T-cell (primary cell): ENCODE data around the gene TCF20. TPM values are rescaled to one million over a fixed set of nuclear protein-coding genes. Genes with fewer than 3 reads are reported as not detected.

Experiments
- ATAC-seq, 4 experiments: fragments of 200-7000 bp in 3 of 4; fragments of 150-1000 bp in 1 of 4; cut with Tn5 transposase; replicated peaks in 1 of 4; 1 replicate in 3 of 4; 2 replicates in 1 of 4; pipeline ENCODE4 v1.10.0; 2021; ENCODE audit warnings: moderate library complexity in 3 of 4, mild to moderate bottlenecking in 2 of 4, moderate number of reproducible peaks in 1 of 4
- CTCF ChIA-PET, 2 donors: fragments of 300-600 bp; sonication (Branson Sonifier 250); formaldehyde crosslinking; loops; one replicate each; lab custom pipeline; 2022; ENCODE audit warnings: antibody characterized with exemption in 2 of 2; lab: Charles Lee
- POLR2A ChIA-PET, 2 donors: fragments of 300-600 bp; sonication (Branson Sonifier 250); formaldehyde crosslinking; loops; one replicate each; lab custom pipeline; 2022; ENCODE audit warnings: antibody characterized with exemption in 2 of 2; lab: Charles Lee
- DNase-seq, 35 experiments: peaks; one replicate each; pipeline versions ENCODE4 v3.0.0 to v3.0.0-alpha.2; 2013 to 2023
- H3K27ac ChIP-seq: one replicate; pipeline ENCODE4 v1.5.1; 2013; ENCODE audit warnings: low read length
- H3K27me3 ChIP-seq, 2 experiments: replicated peaks in 1 of 2; 1 replicate in 1 of 2; 2 replicates in 1 of 2; pipeline versions ENCODE4 v1.6.1 to v1.7.0; 2013; ENCODE audit warnings: low read length in 1 of 2, mixed read lengths in 1 of 2; ENCODE audit not compliant: control insufficient read depth in 2 of 2, insufficient read depth in 2 of 2; ENCODE audit errors: extremely low read depth in 1 of 2
- H3K36me3 ChIP-seq, 2 donors: 1 replicate in 1 of 2; 2 replicates in 1 of 2; pipeline versions ENCODE4 v1.6.1 to v1.7.0; 2013; ENCODE audit warnings: low read length in 1 of 2; ENCODE audit not compliant: control insufficient read depth in 2 of 2, insufficient read depth in 1 of 2; ENCODE audit errors: extremely low read depth in 1 of 2
- H3K4me1 ChIP-seq, 2 experiments: 1 replicate in 1 of 2; 2 replicates in 1 of 2; pipeline versions ENCODE4 v1.6.1 to v1.7.0; 2013; ENCODE audit warnings: low read length in 2 of 2, mixed read lengths in 1 of 2; ENCODE audit not compliant: insufficient read depth in 2 of 2, control insufficient read depth in 1 of 2; ENCODE audit errors: extremely low read depth in 1 of 2
- H3K4me3 ChIP-seq, 2 donors: 1 replicate in 1 of 2; 2 replicates in 1 of 2; pipeline versions ENCODE4 v1.5.1 to v1.7.0; 2013; ENCODE audit warnings: mild to moderate bottlenecking in 2 of 2, low read length in 1 of 2, moderate library complexity in 1 of 2; ENCODE audit not compliant: control insufficient read depth in 1 of 2; ENCODE audit errors: extremely low read depth in 1 of 2
- H3K9me3 ChIP-seq: 2 replicates; pipeline ENCODE4 v1.7.0; 2013
- H3K27ac Mint-ChIP-seq, 2 donors: one replicate each; pipeline ENCODE4 v1.8.0; 2020 to 2021; ENCODE audit warnings: mild to moderate bottlenecking in 2 of 2, mixed read lengths in 2 of 2
- H3K27me3 Mint-ChIP-seq, 2 donors: one replicate each; pipeline ENCODE4 v1.8.0; 2021 to 2022; ENCODE audit warnings: mixed read lengths in 2 of 2
- H3K36me3 Mint-ChIP-seq: one replicate; pipeline ENCODE4 v1.8.0; 2021; ENCODE audit warnings: mixed read lengths
- H3K4me1 Mint-ChIP-seq, 3 donors: one replicate each; pipeline ENCODE4 v1.8.0; 2020 to 2022; ENCODE audit warnings: mixed read lengths in 3 of 3, mild to moderate bottlenecking in 1 of 3
- H3K4me3 Mint-ChIP-seq, 3 donors: one replicate each; pipeline ENCODE4 v1.8.0; 2020 to 2022; ENCODE audit warnings: mild to moderate bottlenecking in 3 of 3, mixed read lengths in 3 of 3, moderate library complexity in 3 of 3
- H3K9me3 Mint-ChIP-seq, 3 donors: one replicate each; pipeline ENCODE4 v1.8.0; 2020 to 2022; ENCODE audit warnings: mixed read lengths in 3 of 3
- WGBS: methylation state at CpG from one replicate; pipeline ENCODE4 v1.1.5; 2013; ENCODE audit warnings: missing lambda C conversion rate; ENCODE audit not compliant: insufficient coverage; 5-methylcytosine and 5-hydroxymethylcytosine counted together
- total RNA-seq, 35 experiments: library from RNA in 6 of 35; stranded (reverse) in 6 of 35; fragments of 120-200 nt in 1 of 35; gene quantifications; one replicate each; pipeline versions ENCODE4 v1.2.1 to v1.2.4 and lab custom pipeline; 2013 to 2026

Gene TCF20
- total RNA-seq, 5 donors from 2014 or later (not counting 1 experiment from before 2014, with no cell fraction given) = 84.2 to 98.8 (median 88.5) TPM

DNA sequence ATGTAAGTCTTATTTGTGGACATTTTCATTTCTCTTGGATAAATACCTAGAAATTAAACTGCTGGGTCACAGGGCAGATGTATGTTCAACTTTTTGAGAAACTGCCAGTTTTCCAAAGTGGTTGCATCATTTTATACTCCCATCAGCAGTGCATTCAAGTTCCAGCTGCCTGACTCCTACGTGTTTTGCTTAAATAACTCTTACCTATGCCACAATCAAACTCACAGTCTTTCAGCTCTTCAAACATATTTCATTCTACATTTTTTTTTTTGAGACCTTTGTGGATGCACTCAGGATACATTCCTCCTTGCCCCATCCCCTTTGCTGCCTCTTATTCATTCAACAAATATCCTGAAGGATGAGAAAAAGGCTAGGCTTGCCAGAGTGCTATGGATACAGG is 9.2 kb downstream of the TCF20 start:
- POLR2A ChIA-PET = no interaction called here
- Histone ChIP-seq H3K27ac (no peak overlapping the region), H3K4me3 (no peak overlapping the region), H3K9me3 (no peaks in the 10 kb centered on the region), H3K27me3 (no peaks in the 10 kb centered on the region), H3K4me1 (peaks cover 32 to 47% of the 10 kb centered on the region in 2 experiments), H3K36me3 (no peaks in the 10 kb centered on the region)
- CTCF ChIA-PET = no interaction called here
- Mint-ChIP-seq H3K27ac (no peak overlapping the region), H3K9me3 (no peaks in the 10 kb centered on the region), H3K4me3 (no peak overlapping the region), H3K36me3 (no peaks in the 10 kb centered on the region), H3K4me1 (peaks cover 96 to 99% (median 96%) of the 10 kb centered on the region in 3 donors), H3K27me3 (no peaks in the 10 kb centered on the region)
- no peak for DNase-seq
- ATAC-seq = no peak
- 86% methylated on average over 1 of the region's 1 CpG for WGBS

- no peaks in the 10 kb centered on the region for H3K27me3 Mint-ChIP-seq
- DNase-seq = no peak
- no peaks in the 10 kb centered on the region for H3K27me3 ChIP-seq
- CTCF ChIA-PET = no interaction called here
- no peaks in the 10 kb centered on the region for H3K36me3 ChIP-seq
- H3K4me3 Mint-ChIP-seq = no peak overlapping the region
- WGBS = 90% methylated on average over 2 of the region's 5 CpGs
- H3K9me3 Mint-ChIP-seq = no peaks in the 10 kb centered on the region
- peaks cover 81 to 86% (median 82%) of the 10 kb centered on the region in 3 donors for H3K4me1 Mint-ChIP-seq
- POLR2A ChIA-PET = no interaction called here
- H3K4me3 ChIP-seq = no peak overlapping the region
- ATAC-seq = no peak
- peaks cover 11% of the 10 kb centered on the region for H3K36me3 Mint-ChIP-seq
- H3K27ac ChIP-seq = no peak overlapping the region
- H3K4me1 ChIP-seq = peaks cover 13 to 49% of the 10 kb centered on the region in 2 experiments
- no peaks in the 10 kb centered on the region for H3K9me3 ChIP-seq
- peak overlapping the region in 1 of 2 donors; percentile 1 for H3K27ac Mint-ChIP-seq
Measured at GRCh38 chr22:42258126-42258525, 12.3 kb downstream of the TCF20 start.

DNA sequence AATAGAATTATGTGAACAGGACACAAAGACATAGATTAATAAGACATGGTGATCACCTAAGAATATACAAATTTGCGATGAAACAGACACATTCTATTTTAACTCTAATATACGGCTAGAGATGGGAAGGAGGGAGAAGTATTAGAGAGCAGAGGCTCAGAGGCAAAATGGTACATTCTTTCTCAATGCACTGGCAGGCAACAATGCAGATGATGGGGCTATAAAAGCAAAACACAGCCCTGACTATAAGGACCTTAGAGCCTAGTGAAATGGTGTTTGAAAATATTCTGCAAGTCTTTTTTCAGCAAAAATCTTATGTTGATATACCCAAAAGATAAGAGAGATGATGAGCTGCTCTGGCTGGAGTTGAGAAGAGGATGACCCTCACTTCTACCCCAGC is 13.1 kb downstream of the TCF20 start:
- H3K4me1 ChIP-seq = peaks cover 10 to 42% of the 10 kb centered on the region in 2 experiments
- H3K27ac ChIP-seq = no peak overlapping the region
- no peak overlapping the region for H3K4me3 Mint-ChIP-seq
- H3K36me3 ChIP-seq = no peaks in the 10 kb centered on the region
- peaks cover 11% of the 10 kb centered on the region for H3K36me3 Mint-ChIP-seq
- H3K4me1 Mint-ChIP-seq = peaks cover 76 to 78% (median 77%) of the 10 kb centered on the region in 3 donors
- no peaks in the 10 kb centered on the region for H3K9me3 ChIP-seq
- no peaks in the 10 kb centered on the region for H3K9me3 Mint-ChIP-seq
- ChIA-PET POLR2A (no interaction called here), CTCF (no interaction called here)
- ATAC-seq (no peak), DNase-seq (no peak)
- H3K4me3 ChIP-seq = no peak overlapping the region
- peak overlapping the region in 1 of 2 donors; percentile 29 for H3K27ac Mint-ChIP-seq
- no peaks in the 10 kb centered on the region for H3K27me3 ChIP-seq
- H3K27me3 Mint-ChIP-seq = no peaks in the 10 kb centered on the region
- no CpG with 5 or more reads among the region's 2 CpGs for WGBS

DNA sequence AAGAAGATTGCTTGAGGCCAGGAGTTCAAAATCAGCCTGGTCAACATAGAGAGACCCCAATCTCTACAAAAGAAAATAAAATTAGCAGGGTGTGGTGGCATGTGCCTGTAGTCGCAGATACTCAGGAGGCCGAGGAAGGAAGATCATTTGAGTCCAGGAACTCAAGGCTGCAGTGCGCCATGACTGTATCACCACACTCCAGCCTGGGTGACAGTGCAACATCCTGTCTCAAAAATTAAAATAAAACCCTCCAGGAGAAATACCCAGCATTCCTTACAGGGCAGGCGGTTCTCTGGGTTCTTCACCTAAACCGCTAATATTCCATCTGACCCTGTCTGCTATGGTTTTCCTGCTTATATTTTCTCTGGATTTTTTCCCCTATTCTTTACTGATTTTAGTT is 13.5 kb downstream of the TCF20 start:
- H3K4me1 ChIP-seq = peaks cover 10 to 41% of the 10 kb centered on the region in 2 experiments
- Mint-ChIP-seq H3K4me3 (peak overlapping the region in 1 of 3 donors; percentile 15), H3K4me1 (peaks cover 71 to 74% (median 72%) of the 10 kb centered on the region in 3 donors), H3K9me3 (no peaks in the 10 kb centered on the region), H3K36me3 (peaks cover 11% of the 10 kb centered on the region), H3K27me3 (no peaks in the 10 kb centered on the region), H3K27ac (peak overlapping the region in 1 of 2 donors; percentile 29)
- ChIA-PET CTCF (no interaction called here), POLR2A (no interaction called here)
- no peak overlapping the region for H3K27ac ChIP-seq
- no peaks in the 10 kb centered on the region for H3K27me3 ChIP-seq
- ATAC-seq (peak in 3 of 4 experiments; percentile 50 to 56 (median 54)), DNase-seq (peak in 1 of 35 experiments; percentile 6)
- WGBS = 71% methylated on average over 4 of the region's 5 CpGs
- no peaks in the 10 kb centered on the region for H3K36me3 ChIP-seq
- no peaks in the 10 kb centered on the region for H3K9me3 ChIP-seq
- no peak overlapping the region for H3K4me3 ChIP-seq

- no peaks in the 10 kb centered on the region for H3K9me3 Mint-ChIP-seq
- H3K36me3 ChIP-seq = no peaks in the 10 kb centered on the region
- ATAC-seq (no peak), DNase-seq (no peak)
- CTCF ChIA-PET = no interaction called here
- WGBS = no CpG with 5 or more reads among the region's 2 CpGs
- peaks cover 10 to 36% of the 10 kb centered on the region in 2 experiments for H3K4me1 ChIP-seq
- no peak overlapping the region for H3K27ac ChIP-seq
- H3K4me1 Mint-ChIP-seq = peaks cover 65 to 68% (median 67%) of the 10 kb centered on the region in 3 donors
- POLR2A ChIA-PET = interaction anchor here in 1 of 2 donors (0.7 kb wide), 1 partner anchor 189 kb away, joined by 3 read pairs; no protein-coding TSS in a partner anchor
- no peaks in the 10 kb centered on the region for H3K9me3 ChIP-seq
- H3K27me3 Mint-ChIP-seq = no peaks in the 10 kb centered on the region
- H3K4me3 ChIP-seq = no peak overlapping the region
- peaks cover 11% of the 10 kb centered on the region for H3K36me3 Mint-ChIP-seq
- H3K27ac Mint-ChIP-seq = no peak overlapping the region
- H3K27me3 ChIP-seq = no peaks in the 10 kb centered on the region
- H3K4me3 Mint-ChIP-seq = no peak overlapping the region
Measured at GRCh38 chr22:42256220-42256619, 14.2 kb downstream of the TCF20 start.

- ATAC-seq = no peak
- no peak overlapping the region for H3K4me3 Mint-ChIP-seq
- ChIA-PET CTCF (no interaction called here), POLR2A (interaction anchor here in 1 of 2 donors (0.6 kb wide), 1 partner anchor 16 kb away, joined by 4 read pairs; no protein-coding TSS in a partner anchor)
- Histone ChIP-seq H3K27ac (no peak overlapping the region), H3K9me3 (no peaks in the 10 kb centered on the region), H3K27me3 (no peaks in the 10 kb centered on the region), H3K4me1 (peaks cover 0 to 15% of the 10 kb centered on the region in 2 experiments), H3K4me3 (no peak overlapping the region), H3K36me3 (peaks cover 0 to 3% of the 10 kb centered on the region in 2 donors)
- peak overlapping the region in 1 of 2 donors; percentile 22 for H3K27ac Mint-ChIP-seq
- H3K4me1 Mint-ChIP-seq = peaks cover 54 to 65% (median 55%) of the 10 kb centered on the region in 3 donors
- peaks cover 16% of the 10 kb centered on the region for H3K36me3 Mint-ChIP-seq
- WGBS = 93% methylated on average over 3 of the region's 4 CpGs
- no peaks in the 10 kb centered on the region for H3K9me3 Mint-ChIP-seq
- H3K27me3 Mint-ChIP-seq = no peaks in the 10 kb centered on the region
- DNase-seq = no peak
Measured at GRCh38 chr22:42249831-42250230, 20.6 kb downstream of the TCF20 start.
